K562 treated with DMSO at 1 percent for 4 hours (cell line): ENCODE measurements around the gene FUOM. TPM values are rescaled to one million over a fixed set of nuclear protein-coding genes. Genes with fewer than 3 reads are reported as not detected.

Source experiments
- total RNA-seq: library from RNA; unstranded; fragments of 300-600 nt; gene quantifications from 2 replicates; pipeline ENCODE4 v1.2.3, GENCODE V29; 2022; ENCODE audit not compliant: insufficient read depth

FUOM gene
- 23.9 and 34.4 TPM in 2 replicates for total RNA-seq

DNA sequence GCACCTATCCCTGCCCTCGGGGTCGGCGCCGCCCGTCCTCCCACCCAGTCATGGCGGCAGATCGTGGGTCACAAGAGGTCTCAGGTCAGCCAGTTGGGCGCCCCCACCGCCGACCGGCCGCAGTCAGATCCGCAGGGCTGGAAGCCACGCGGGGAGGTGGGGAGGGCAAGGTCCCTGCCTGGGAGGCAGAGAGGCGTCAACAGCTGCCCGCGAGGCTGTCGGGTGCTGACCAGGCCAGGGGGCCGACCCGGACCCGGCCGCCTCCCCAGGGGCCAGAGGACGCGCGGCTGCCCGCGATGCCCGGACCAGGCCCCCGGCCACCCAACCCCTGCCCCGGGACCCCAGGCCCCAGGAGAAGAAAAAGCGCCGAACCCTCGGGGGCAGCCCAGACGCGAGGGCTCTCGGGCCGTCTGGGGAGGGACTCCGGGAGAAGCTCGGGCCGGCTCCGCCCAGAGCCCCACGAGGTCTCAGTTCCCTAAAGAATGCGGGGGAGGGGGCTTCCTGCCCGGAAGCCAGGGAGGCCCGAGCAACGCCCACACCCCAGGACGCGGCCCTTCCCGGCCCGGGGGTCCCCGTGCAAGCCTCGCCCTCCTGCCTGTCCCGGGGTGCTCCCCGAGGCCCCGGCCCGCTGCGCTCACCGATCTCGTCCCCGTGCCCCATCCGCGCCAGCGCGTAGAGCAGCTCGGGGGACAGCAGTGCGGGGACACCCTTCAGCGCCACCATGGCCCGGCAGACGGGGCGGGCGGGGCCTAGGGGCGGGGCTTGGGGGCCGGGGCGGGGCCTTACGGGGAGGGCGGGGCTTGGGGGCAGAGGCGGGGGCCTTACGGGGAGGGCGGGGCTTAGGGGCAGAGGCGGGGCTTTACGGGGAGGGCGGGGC, at the start of gene FUOM:
TSS of gene FUOM (minus strand) at position 735 of the 877 bp plus-strand sequence. CDS start at position 723, 12 bp downstream.

DNA sequence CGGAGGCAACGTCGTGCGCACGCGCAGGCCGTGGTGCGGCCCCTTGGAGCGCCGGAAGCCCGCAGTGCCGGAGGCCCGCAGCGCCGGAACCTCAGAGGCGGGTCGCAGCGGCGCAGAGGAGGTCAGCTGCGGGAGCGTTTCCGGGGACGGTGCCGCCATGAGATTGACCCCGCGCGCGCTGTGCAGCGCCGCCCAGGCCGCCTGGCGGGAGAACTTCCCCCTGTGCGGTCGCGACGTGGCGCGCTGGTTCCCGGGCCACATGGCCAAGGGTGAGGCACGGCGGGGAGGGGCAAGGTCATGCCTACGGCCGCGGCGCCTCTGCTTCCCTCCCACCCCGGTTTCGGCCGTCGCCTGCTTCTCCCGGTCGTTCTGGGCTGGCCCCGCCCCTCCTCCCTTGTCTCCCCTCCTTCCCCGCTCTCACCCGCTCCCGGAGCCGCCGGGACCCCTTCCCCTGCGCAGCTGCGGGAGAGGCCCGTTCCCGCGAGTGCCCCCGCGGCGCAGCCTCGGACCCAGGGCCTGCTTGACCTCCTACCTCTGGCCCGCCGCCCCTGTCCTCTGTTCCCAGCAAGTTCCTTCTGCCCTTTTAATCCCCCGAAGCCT, 36.3 kb upstream of the FUOM start, which contains the start of gene MTG1:
TSS of gene MTG1 (plus strand) at position 94 of the 600 bp plus-strand sequence. CDS start at position 158, 64 bp downstream.

GRCh38 chr10:133379152-133379800, 21.5 kb upstream of the FUOM start, which contains the start of gene PAOX:
TSS of gene PAOX (plus strand) at chr10:133379262. CDS start at chr10:133379317, 55 bp downstream.

DNA sequence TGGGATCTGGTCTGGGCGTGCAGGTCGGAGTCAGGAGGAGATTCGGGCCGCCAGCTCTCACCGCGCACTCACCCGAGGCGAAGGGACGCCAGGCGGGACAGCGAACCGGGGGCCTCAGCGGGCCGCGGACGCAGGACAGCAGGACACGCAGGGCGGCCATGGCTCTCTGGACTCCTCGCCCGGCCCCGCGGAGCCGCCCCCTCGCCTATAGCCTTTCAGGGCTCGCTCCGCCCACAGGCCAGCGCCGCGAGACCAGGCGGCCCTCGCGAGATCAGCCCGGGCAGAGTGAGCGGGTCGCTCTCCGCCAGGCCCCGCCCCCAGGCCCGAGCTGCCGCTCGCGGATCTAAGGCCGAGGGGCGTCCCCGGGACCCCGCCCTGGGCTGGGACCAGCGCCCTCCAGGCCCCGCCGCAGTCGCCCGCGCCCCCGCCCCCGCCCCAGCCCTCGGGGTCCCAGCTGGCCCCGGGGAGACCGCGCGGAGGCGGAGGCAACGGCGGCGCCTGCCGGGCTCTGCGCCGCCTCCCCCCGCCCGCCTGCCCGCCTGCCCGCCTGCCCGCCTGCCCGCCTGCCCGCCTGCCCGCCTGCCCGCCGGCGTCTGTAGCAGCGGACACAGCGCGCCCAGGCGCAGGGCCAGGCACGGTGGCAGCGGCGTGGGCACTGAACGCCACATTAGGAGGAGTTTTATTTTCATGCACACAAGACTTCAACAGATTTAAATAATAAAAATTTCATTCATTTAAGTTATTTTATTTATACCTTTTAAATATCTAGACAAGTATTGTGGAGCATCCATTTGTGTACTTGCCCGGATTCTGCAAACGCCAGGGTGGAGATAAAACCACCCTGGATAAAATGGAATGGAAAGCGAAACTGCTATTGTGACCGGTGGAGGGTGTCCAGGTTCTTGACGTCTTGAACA, 15.6 kb upstream of the FUOM start, which contains the start of gene ECHS1:
TSS of gene ECHS1 (minus strand) at position 181 of the 917 bp plus-strand sequence. CDS start at position 160, 21 bp downstream.

GRCh38 chr10:133336577-133337369, 21.0 kb downstream of the FUOM start, which contains the start of gene CALY:
TSS of gene CALY (minus strand) at chr10:133336896. CDS start at chr10:133328989, 7,907 bp downstream.

GRCh38 chr10:133308421-133309099, 49.3 kb downstream of the FUOM start, which contains the start of the genes TUBGCP2 and ZNF511:
TSS of gene TUBGCP2 (minus strand) at chr10:133308872. CDS start at chr10:133302941, 5,931 bp downstream.
TSS of gene ZNF511 (plus strand) at chr10:133308914. CDS start at chr10:133308944, 30 bp downstream.

Other genes starting within 250 kb of the FUOM start
- 0.27 TPM in 1 of 2 replicates, not detected in the other for gene KNDC1, start 197.8 kb downstream of the FUOM start, total RNA-seq
- gene UTF1, start 127.8 kb downstream of the FUOM start, total RNA-seq: not detected in 2 replicates
- 1.4 and 2.5 TPM in 2 replicates for gene VENTX, start 120.2 kb downstream of the FUOM start, total RNA-seq
- gene ADAM8, start 81.2 kb downstream of the FUOM start, total RNA-seq: 7.5 and 9.2 TPM in 2 replicates
- 30.2 and 31.4 TPM in 2 replicates for gene TUBGCP2, start 49.1 kb downstream of the FUOM start, total RNA-seq
- 46.7 and 56.0 TPM in 2 replicates for gene ZNF511, start 49.1 kb downstream of the FUOM start, total RNA-seq
- not detected in 2 replicates for gene CALY, start 21.1 kb downstream of the FUOM start, total RNA-seq
- not detected in 2 replicates for gene PRAP1, start 10.6 kb downstream of the FUOM start, total RNA-seq
- gene ECHS1, start 15.3 kb upstream of the FUOM start, total RNA-seq: 78.3 and 84.1 TPM in 2 replicates
- gene PAOX, start 21.2 kb upstream of the FUOM start, total RNA-seq: 3.2 and 6.1 TPM in 2 replicates
- 15.8 and 20.9 TPM in 2 replicates for gene MTG1, start 36.1 kb upstream of the FUOM start, total RNA-seq
- 1.0 and 2.4 TPM in 2 replicates for gene SPRN, start 66.6 kb upstream of the FUOM start, total RNA-seq
- 4.3 and 5.3 TPM in 2 replicates for gene SCART1, start 95.9 kb upstream of the FUOM start, total RNA-seq
- 0.79 TPM in 1 of 2 replicates, not detected in the other for gene CYP2E1, start 169.3 kb upstream of the FUOM start, total RNA-seq
- not detected in 2 replicates for gene SYCE1, start 207.6 kb upstream of the FUOM start, total RNA-seq